NB4 (cell line): ENCODE results near the gene NPY2R.

Experiments used
- MYC ChIP-seq: IDR thresholded peaks from 2 replicates; pipeline ENCODE4 v1.6.1; 2011; ENCODE audit warnings: low read depth, low read length
- POLR2A ChIP-seq: IDR thresholded peaks from 2 replicates; pipeline ENCODE4 v1.6.1; 2011; ENCODE audit warnings: mild to moderate bottlenecking; ENCODE audit not compliant: insufficient read length; ENCODE audit errors: extremely low read depth
- TF ChIP-seq, protein P1 (sequence below): IDR thresholded peaks from one replicate; pipeline ENCODE4 v1.5.1; 2012; ENCODE audit warnings: low read depth, low read length
- TF ChIP-seq, protein P2 (sequence below): IDR thresholded peaks from 2 replicates; pipeline ENCODE4 v1.6.1; 2011; ENCODE audit warnings: low read depth, low read length

DNA sequence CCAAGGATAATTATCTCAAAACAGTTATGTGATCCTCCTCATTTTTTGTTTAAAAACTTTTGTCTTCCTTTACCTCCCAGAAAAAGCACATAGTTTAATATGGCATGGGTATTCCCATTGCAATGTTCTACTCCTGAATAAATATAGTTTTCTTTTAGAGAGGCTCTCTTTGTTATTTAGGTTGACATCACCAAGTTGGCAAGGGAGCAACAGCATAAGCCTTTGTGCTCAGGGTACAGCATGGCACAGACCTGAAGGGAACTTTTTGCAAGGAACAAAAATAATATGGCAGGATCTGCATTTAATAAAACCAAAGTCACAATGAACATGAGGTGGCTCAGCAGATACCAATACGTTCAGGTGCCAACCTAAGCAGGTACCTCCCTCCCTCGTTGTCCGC lies 47.1 kb upstream of the NPY2R start:
- TF ChIP-seq POLR2A (no peak), MYC (no peak)
- TF ChIP-seq, protein P1, sequence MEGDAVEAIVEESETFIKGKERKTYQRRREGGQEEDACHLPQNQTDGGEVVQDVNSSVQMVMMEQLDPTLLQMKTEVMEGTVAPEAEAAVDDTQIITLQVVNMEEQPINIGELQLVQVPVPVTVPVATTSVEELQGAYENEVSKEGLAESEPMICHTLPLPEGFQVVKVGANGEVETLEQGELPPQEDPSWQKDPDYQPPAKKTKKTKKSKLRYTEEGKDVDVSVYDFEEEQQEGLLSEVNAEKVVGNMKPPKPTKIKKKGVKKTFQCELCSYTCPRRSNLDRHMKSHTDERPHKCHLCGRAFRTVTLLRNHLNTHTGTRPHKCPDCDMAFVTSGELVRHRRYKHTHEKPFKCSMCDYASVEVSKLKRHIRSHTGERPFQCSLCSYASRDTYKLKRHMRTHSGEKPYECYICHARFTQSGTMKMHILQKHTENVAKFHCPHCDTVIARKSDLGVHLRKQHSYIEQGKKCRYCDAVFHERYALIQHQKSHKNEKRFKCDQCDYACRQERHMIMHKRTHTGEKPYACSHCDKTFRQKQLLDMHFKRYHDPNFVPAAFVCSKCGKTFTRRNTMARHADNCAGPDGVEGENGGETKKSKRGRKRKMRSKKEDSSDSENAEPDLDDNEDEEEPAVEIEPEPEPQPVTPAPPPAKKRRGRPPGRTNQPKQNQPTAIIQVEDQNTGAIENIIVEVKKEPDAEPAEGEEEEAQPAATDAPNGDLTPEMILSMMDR, result no peak
- TF ChIP-seq, protein P2, sequence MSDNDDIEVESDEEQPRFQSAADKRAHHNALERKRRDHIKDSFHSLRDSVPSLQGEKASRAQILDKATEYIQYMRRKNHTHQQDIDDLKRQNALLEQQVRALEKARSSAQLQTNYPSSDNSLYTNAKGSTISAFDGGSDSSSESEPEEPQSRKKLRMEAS, result no peak
